HG03520 (cell line): ENCODE measurements around the gene PRDM16.
"Not testable (repeated sequence)": the region's sequence is repeated elsewhere in the genome, so short reads cannot be mapped to it uniquely, and the experiment has no call there.

ENCODE experiments used
- ATAC-seq: cut with Tn5 transposase; IDR thresholded peaks from one replicate; pipeline ENCODE4 v1.9.1; 2021; ENCODE audit warnings: mild to moderate bottlenecking, moderate library complexity; ENCODE audit not compliant: unreplicated experiment

Gene PRDM16

GRCh38 chr1:3080053-3080955 is 11.3 kb downstream of the PRDM16 start:
- no peak for ATAC-seq

- ATAC-seq = no peak
Observed at GRCh38 chr1:3081171-3081683, 12.2 kb downstream of the PRDM16 start.

GRCh38 chr1:3082051-3082450 is 13.0 kb downstream of the PRDM16 start:
- ATAC-seq = no peak

- no peak for ATAC-seq
Observed at GRCh38 chr1:3082571-3083516, 13.8 kb downstream of the PRDM16 start.

- ATAC-seq = no peak
Observed at GRCh38 chr1:3084154-3084553, 15.2 kb downstream of the PRDM16 start.

GRCh38 chr1:3084726-3085125 is 15.7 kb downstream of the PRDM16 start:
- ATAC-seq = no peak

- ATAC-seq = no peak
Observed at GRCh38 chr1:3085721-3086120, 16.7 kb downstream of the PRDM16 start.

- no peak for ATAC-seq
Observed at GRCh38 chr1:3086272-3086974, 17.4 kb downstream of the PRDM16 start.

GRCh38 chr1:3087049-3087448 is 18.0 kb downstream of the PRDM16 start:
- ATAC-seq = no peak

GRCh38 chr1:3087946-3088668 is 19.1 kb downstream of the PRDM16 start:
- ATAC-seq = not testable (repeated sequence)

- ATAC-seq = no peak
Observed at GRCh38 chr1:3089490-3089889, 20.5 kb downstream of the PRDM16 start.

- no peak for ATAC-seq
Observed at GRCh38 chr1:3091334-3091733, 22.3 kb downstream of the PRDM16 start.

GRCh38 chr1:3092530-3092929 is 23.5 kb downstream of the PRDM16 start:
- no peak for ATAC-seq

GRCh38 chr1:3093898-3094626 is 25.1 kb downstream of the PRDM16 start:
- no peak for ATAC-seq

- ATAC-seq = no peak
Observed at GRCh38 chr1:3094863-3095780, 26.1 kb downstream of the PRDM16 start.

- no peak for ATAC-seq
Observed at GRCh38 chr1:3096345-3096744, 27.3 kb downstream of the PRDM16 start.

GRCh38 chr1:3097231-3097630 is 28.2 kb downstream of the PRDM16 start:
- no peak for ATAC-seq

GRCh38 chr1:3097861-3098260 is 28.9 kb downstream of the PRDM16 start:
- ATAC-seq = no peak
